Hypothalamus (tissue), 51 donors: ENCODE measurements around the gene ZNF267.
"Not testable (repeated sequence)": the region's sequence is repeated elsewhere in the genome, so short reads cannot be mapped to it uniquely, and the experiment has no call there.

Source experiments
- DNase-seq, 51 donors: peaks; one replicate each; lab custom pipeline; 2025; lab: John Stamatoyannopoulos, UW

ZNF267 gene

GRCh38 chr16:31873556-31874365 is at the start of gene ZNF267:
TSS of gene ZNF267 (plus strand) at chr16:31873807. CDS start at chr16:31873967, 160 bp downstream.
- peak; percentile 22 to 93 (median 79) for DNase-seq

DNA sequence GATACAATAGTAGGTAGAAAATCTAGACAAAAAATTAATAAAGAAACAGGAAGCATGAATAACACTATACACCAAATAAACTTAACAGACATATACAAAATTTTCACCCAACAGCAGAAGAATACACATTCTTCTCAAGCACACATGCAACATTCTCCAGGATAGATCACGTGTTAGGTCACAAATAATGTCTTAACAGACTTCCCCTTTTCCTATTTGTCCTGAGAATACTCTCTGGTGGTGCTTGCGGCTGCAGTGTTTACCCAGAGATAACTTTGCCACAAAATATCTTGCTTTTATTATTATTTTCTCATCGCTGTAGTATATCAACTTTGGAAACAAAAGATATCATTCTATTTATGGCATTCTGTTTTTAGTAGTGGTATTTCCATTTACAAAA is 40.6 kb upstream of the ZNF267 start:
- no peak for DNase-seq

- not testable (repeated sequence) for DNase-seq
Observed at GRCh38 chr16:31836396-31836795, 37.2 kb upstream of the ZNF267 start.

- DNase-seq = no peak
Observed at GRCh38 chr16:31842864-31843263, 30.7 kb upstream of the ZNF267 start.

GRCh38 chr16:31848572-31848971 is 25.0 kb upstream of the ZNF267 start:
- DNase-seq = not testable (repeated sequence)

DNA sequence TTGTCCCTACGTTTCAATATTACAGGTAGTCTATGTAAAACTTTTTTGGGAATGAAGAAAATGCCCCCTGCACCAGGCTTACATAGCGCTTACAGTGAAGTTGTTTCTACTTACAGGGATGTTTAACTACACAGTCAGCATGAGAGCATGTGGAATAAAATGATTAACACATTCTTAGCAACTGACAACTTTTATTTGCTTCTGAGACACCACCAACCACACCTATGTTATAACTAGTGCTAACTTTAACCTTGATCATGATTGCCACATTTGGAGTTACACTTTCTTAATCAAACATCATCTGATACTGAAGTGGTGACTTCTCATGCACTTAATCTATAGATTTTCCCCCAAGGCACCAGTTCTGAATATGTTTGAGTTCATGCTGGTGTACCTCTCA is 20.3 kb upstream of the ZNF267 start:
- no peak for DNase-seq

GRCh38 chr16:31860508-31860907 is 13.1 kb upstream of the ZNF267 start:
- DNase-seq = no peak

GRCh38 chr16:31861455-31861854 is 12.2 kb upstream of the ZNF267 start:
- no peak for DNase-seq

DNA sequence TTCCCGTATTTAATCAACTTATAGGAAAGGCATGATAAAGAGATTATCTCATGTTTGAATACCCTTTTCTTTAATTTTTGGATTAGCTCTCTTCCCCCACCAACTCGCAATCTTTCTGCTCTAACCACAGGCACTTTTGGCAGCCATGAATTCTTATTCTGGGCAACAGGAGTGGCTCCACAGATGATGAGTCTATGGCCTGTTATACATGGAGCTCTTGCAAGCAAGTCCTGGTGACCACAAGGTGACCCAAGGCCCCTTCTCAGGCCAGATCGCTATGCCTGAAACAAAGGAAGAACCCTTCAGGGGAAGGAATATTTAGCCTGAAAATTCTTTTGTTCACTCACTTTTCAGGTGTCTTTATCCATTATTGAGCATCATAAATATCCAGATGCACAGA is 10.8 kb upstream of the ZNF267 start:
- DNase-seq = no peak

GRCh38 chr16:31868164-31868563 is 5.4 kb upstream of the ZNF267 start:
- no peak for DNase-seq

DNA sequence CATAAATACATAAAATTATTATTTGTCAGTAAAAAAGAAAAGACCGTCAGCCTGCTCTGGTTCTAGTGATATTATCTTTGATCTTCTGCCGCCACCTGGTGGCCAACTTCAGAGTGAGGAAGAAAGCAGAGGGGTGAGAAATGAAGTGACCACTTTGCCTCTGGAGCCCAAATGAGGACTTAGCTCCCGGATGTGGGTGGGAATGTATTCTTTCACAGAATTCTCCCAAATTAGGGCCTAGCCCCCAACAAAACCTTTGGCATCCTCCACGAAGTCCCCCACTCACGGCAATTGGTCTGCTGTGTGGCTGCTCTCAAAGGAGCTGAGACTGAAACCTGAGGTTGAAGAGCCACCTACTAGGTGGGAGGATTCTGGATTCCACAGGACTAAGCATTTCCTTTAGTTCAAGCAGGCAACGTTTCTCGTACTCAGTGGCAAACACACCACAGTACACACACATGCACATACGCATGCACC is 4.9 kb upstream of the ZNF267 start:
- peak in 41 of 51 donors; percentile 8 to 85 (median 55) for DNase-seq

- peak in 15 of 51 donors; percentile 3 to 41 (median 19) for DNase-seq
Observed at GRCh38 chr16:31869511-31870201, 4.0 kb upstream of the ZNF267 start.

- no peak for DNase-seq
Observed at GRCh38 chr16:31870809-31871208, 2.8 kb upstream of the ZNF267 start.

- no peak for DNase-seq
Observed at GRCh38 chr16:31871510-31871909, 2.1 kb upstream of the ZNF267 start.

DNA sequence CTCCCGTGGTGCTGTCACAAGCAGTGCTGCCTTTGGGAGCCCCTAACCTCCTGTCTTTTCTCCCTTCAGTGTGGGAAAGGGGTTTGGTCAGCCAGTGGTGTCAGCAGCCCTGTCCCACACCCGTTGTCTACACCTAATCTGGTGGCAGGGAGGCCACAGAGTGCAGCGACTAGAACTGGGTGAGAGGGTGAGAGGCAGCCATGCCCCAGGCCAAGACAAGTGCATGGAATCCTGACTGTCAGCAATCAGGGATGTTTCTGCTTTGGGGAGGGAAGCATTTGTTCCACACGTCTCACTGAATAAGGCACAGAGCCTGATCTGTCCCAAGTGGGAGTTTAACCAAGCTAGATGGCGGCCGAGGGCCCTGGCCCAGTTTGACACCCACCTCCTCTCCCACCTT is 1.4 kb upstream of the ZNF267 start:
- no peak for DNase-seq

- DNase-seq = peak in 1 of 51 donors; percentile 53
Observed at GRCh38 chr16:31874366-31875111, 932 bp downstream of the ZNF267 start.

GRCh38 chr16:31875112-31875803 is 1.7 kb downstream of the ZNF267 start:
- no peak for DNase-seq

- no peak for DNase-seq
Observed at GRCh38 chr16:31875928-31876547, 2.4 kb downstream of the ZNF267 start.

- DNase-seq = peak in 2 of 51 donors; percentile 14 to 48
Observed at GRCh38 chr16:31876951-31877828, 3.6 kb downstream of the ZNF267 start.
